HG03432 (cell line): ENCODE measurements around the gene GDPD4.
"Not testable (repeated sequence)": the region's sequence is repeated elsewhere in the genome, so short reads cannot be mapped to it uniquely, and the experiment has no call there.

Experiments used
- ATAC-seq: cut with Tn5 transposase; IDR thresholded peaks from one replicate; pipeline ENCODE4 v1.9.1; 2021; ENCODE audit warnings: mild to moderate bottlenecking, moderate library complexity; ENCODE audit not compliant: unreplicated experiment

GDPD4 gene

GRCh38 chr11:77300028-77300427 is 1.5 kb downstream of the GDPD4 start:
- not testable (repeated sequence) for ATAC-seq

DNA sequence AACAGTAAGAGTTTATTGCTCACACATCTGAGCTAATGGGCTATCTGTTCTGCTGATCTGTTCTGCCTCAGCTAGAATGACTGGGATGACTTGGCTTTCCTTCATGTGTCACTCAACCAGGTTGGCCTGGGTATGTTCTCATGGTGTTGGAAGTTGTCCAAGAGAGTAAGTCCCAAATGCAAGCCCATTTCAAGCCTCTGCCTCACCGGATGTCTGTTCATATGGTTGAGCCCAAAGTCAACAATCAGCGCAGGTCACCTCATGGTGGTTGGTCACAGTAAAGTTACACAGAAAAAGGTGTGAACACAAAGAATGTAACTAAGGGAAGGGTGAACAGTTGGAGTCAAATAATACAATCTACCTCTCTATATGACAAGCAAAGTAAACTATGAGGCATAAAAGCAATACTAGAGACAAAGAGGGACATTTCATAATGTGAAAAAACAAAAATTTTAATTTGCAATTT is 1.9 kb downstream of the GDPD4 start:
- no peak for ATAC-seq

DNA sequence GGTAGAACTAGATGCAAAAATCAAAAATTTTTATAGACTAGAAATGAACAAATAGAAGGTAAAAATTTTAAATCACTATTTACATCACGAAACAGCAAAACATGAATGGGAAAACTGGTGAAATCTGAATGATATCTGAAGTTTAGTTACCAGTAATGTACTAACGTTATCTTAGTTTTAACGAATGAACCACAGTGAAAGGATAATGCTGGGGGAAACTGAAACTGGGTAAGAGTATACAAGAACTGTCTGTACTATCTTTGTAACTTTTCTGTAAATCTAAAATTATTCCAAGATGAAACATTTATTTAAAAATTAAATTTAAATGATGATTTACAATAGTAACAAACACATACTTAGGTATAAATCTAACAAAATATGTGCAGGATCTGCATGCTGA is 7.4 kb downstream of the GDPD4 start:
- ATAC-seq = no peak

- no peak for ATAC-seq
Measured at GRCh38 chr11:77289737-77290136, 11.7 kb downstream of the GDPD4 start.

DNA sequence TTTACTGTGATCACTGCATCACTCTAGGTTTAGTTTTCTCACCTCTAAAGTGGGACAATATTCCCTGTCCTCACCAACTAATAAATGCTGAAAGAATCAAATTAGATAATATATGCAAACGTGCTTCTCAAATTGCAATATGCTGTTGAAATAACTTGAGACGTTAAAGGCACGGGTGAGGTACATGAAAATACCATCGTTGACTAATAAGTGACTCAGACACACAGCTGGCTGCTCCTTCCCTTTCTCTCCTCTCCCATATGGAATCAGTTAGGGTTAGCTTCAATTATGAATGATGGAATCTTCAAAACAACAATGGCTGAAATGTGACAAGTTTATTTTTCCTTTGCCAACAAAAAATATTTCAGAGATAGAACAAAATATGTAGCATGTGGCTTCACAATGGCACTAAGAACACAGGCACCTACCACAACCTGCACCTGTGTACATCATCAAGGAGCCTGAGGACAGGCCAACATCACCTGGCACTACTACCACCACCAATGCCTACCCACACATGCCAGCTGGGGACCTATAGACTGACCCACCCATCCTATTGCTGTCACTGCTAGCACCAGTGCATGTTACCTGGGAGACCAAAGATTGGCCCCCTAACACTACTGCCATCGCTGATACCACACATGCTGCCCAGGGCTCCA is 13.7 kb downstream of the GDPD4 start:
- no peak for ATAC-seq

DNA sequence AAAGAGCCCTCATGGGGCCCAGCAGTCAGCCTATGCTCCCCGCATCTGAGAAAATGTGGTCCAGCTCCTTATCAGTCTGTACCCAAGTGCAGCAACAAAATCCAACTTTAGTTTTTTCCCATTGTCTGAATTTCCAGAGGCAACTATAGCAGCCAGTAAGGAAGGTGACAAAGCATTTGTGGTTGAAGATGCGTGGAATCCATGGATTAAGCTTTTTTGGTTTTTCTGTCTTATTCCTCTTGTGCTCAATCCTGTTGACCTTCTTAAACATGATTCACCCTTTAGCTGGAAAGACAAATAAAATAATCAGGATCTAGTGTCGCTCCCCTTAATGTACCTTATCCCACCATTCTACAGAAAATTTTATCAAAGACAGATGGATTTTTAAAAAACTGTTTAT is 14.3 kb downstream of the GDPD4 start:
- no peak for ATAC-seq

GRCh38 chr11:77284476-77285468 is 16.7 kb downstream of the GDPD4 start:
- ATAC-seq = no peak

GRCh38 chr11:77283101-77283500 is 18.4 kb downstream of the GDPD4 start:
- ATAC-seq = no peak

- ATAC-seq = no peak
Measured at GRCh38 chr11:77278595-77279506, 22.6 kb downstream of the GDPD4 start.

DNA sequence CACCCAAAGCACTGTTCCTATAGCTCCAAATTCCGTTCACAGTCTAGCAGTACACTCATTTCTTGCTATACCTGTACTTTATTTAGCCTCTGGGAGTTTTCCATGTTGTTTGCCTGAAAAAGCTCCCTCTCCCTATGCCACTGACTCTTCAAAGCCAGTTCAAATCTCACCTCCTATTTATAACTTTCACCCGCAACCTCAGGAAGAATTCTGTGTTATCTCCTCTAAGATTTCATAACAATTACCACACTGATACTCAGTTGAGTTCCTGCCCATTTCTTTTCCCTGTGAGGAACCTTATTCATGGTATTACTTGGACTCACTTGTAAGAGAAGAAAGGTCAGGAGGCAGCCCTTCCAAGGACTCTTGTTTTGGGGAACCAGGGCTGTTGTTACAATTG is 25.2 kb downstream of the GDPD4 start:
- ATAC-seq = no peak

DNA sequence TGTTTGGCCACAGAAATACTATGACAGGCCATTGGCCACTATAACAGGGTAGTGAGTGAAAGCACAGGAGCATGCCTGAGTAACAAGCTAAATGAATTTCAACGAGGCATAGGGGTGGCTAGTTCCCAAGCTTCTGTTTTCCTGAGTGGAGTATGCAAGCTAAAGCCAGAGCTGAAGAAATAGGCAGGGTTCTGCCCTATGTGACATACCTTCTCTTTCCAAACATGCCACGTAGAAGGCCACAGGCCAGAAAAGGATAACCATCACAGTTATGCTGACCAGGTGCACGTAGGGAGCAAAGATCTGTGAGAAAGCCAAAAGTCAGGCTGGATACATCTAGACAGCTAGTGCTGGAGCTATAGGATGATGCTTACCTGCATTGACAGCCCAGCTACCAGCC is 30.6 kb downstream of the GDPD4 start:
- ATAC-seq = no peak

DNA sequence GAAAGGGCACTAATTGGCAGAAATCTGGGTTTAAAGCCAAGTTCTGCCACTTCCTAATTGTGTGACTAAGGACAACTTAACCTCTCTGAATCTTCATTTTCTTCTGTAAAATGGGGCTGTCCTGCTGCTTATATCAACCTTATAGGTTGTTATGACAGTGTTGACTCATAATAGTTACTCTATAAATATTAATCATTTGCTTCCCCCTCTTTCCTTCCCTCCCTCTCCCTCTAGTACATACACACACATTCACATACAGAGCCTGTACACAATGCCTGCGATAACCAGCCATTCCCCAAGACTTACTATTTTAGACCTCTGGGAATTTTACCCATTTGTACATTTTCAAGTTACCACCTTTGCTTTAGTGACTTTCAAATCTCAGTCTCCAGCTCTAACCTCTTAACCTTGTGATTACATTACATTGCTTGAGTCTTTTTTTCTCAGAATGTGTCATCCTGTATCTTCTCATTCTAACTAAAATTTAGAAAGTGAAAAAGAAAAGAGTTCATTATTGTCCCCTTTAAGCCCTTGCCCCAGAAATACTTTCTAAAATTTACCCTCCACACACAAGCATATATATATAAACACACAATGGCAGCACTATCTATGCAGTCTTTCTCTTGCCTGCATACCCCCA is 31.9 kb downstream of the GDPD4 start:
- no peak for ATAC-seq

DNA sequence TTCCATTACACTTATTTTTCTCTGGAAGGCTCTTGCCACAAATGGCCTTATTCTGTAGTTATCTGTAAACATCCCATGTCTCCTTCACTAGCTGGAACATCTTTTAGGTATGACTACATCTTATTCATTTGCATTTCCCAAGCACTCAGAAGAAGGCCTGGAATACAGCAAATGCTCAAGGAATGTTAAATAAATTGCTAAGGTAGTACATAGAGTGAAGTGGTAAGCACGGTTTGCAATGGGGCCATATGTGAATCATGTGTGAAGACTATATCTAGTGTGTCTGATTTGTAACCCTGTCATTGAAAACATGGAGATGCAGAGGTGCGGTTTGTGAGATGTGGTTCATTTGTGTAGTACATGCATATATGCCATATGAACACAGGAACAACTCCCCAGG is 33.5 kb downstream of the GDPD4 start:
- no peak for ATAC-seq

DNA sequence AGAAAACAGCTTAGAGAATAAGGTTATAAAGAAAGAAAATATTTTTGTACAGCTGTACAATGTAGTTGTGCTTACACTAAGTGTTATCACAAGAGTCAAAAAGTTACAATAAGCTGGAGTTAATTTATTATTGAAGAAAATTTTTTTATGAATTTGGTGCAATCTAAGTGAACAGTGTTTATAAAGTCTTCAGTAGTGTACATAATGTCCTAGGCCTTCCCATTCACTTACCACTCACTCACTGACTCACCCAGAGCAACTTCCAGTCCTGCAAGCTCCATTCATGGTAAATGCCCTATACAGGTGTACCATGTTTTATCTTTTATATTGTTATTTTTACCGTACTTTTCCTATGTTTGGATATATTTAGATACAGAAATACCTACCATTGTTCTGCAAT is 34.7 kb downstream of the GDPD4 start:
- ATAC-seq = no peak

GRCh38 chr11:77262803-77263202 is 38.7 kb downstream of the GDPD4 start:
- no peak for ATAC-seq

- no peak for ATAC-seq
Measured at GRCh38 chr11:77259641-77260040, 41.8 kb downstream of the GDPD4 start.

DNA sequence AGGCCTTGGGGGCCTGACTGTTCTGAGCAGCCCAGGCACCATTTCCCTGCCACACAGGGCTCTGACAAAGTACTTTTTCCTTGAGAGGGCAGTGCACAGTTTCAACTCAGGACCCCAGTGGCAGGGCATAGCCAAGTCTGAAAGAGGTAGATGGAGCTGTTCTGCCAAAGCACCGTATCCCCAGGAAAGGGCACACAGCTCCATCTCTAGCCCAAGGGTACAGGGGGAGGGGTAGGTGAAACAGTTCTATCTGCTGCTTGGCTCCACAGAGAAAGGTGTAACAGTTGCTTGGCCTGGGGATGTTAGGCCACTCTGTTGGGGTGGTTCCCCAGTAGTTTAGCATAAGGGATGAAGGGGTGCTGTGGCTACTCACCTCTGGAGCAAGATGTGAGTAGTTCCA is 47.8 kb downstream of the GDPD4 start:
- no peak for ATAC-seq

- no peak for ATAC-seq
Measured at GRCh38 chr11:77252555-77253270, 48.8 kb downstream of the GDPD4 start.

DNA sequence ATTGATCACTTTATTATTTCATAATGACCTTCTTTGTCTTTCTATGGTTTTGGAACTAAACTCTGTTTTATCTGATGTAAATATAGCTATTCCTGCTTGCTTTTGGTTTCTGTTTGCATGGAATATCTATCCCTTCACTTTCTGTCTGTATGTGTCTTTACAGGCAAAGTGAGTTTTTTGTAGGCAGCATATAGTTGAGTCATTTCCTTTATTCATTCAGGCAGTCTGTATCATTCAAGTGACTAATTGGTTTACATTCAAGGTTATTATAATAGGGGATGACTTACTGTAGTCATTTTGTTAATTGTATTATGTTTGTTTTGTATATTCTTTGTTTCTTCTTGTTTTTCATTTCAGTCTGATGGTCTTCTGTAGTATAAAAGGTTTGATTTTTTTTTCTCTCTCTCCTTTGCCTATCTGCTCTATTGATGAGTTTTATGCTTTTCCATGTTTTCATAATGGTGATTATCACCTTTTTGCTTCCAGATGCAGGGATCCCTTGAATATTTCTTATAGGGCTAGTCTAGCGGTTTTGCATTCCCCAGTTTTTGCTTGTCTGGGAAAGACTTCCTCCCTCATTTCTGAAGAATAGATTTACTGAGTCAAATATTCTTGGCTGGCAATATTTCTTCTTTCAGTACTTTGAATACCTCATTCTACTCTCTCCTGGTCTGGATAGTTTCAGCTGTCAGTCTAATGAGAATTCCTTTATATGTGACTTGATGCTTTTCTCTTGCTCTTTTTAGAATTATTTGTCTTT is 50.4 kb downstream of the GDPD4 start:
- no peak for ATAC-seq
